GM21717 (cell line): ENCODE data around the gene COMTD1.

Experiments
- ATAC-seq: cut with Tn5 transposase; IDR thresholded peaks from one replicate; pipeline ENCODE4 v1.9.1; 2021; ENCODE audit warnings: mild to moderate bottlenecking, moderate library complexity; ENCODE audit not compliant: unreplicated experiment

Gene COMTD1

DNA sequence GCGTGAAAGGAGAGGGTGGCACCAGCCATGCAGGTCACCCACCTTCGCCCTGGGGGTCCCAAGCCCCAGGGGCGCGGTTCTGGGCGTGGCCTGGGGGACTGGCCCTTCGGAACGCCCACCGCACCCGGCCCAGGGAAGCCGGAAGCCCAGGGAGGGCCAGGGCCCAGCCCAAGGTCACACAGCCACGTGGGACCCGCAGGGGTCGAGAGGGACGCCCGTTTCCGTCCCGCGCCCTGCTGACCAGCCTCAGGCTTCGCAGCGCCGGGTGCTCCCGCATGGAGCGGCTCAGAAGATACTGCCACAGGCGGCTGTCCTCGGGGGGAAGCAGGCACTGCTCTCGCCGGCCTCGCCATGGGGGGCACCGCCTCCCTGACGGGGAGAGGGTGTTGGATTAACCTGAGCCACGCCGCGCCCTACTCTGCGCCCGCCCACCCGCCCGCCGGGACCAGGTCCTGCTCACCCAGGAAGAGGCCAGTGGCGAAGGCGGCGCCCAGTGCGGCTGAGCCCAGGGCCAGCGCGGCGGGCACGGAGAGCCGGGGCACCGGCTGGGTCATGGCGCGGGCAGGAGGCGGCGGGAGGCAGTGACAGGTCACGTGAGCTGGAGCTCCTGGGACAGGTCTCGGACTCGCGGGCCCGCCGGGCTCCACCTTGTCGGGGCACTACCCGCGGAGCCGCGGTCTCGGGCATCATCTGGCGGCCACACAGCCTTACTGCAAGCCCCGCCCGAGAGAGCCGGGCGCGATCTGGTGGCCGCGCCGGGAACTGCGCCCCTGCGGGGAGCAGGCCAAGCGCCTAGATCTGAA is at the start of gene COMTD1:
TSS of gene COMTD1 (minus strand) at position 583 of the 803 bp plus-strand sequence. CDS start at position 554, 29 bp downstream.
- ATAC-seq, result peak; percentile 77

DNA sequence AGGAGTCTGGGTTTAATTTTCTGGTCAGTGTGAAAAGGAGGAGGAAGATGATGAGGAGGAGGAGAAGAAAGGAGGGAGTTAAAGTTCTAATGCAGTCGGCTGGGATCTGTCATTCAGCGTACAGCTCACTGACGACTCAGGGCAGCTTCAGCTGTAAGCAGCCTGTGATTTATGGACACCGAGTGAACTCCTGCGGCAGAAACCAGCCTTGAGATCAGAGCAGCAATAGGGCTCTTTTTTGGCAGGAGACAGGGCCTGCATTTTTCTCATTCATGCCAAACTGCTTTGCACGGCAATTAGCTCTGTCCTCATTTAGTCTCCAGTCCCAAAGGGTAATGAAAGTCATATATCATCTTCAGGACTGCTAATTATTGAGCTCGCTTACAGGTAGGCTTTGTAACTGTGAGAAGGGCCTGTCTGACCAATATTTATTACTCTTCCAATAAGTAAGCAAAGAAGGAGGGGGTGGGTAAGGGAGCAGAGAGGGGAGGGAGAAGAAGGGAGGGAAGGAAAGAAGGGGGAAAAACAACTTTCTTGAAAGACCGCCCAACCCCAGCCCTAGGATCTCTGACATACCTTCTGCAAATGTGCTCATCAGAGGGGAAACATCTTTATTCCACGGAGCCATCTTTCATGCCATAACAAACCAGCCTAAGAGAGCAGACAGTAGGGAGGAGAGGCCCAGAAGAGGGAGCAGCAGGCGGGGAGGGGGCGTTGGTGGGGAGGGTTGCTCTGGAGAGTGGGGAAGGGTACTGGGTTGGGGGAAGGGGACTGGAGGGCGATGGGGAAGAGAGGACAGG is 48.1 kb upstream of the COMTD1 start:
- no peak for ATAC-seq

DNA sequence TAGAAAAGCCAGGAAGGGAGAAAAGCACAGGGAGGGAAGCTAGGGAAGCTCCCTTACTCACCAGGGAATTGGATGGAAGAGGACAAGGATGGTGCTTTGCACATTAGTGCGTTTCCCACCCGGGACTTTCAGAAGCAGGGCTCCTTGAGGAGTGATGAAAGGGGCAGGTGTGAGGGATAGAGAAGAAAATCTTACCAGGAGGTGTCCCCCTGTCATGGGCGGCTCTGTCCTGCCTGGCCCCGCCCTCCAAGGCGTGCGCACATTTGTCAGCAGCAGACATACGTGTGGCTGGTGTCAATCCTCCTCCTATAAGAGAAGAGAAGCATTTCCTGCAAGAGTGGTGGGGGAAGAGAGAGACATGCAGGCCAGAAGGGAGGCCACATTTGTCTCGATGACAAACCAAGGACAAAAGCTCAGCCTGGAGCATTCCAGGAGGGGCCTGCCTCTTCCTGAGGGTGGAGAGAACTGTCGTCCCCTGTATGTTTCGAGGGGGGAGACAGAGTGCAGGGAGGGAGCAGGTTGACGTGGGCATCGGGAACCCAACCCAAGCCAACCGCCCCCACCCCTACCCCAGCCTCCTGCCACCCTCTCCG is 47.4 kb upstream of the COMTD1 start:
- ATAC-seq, result no peak

DNA sequence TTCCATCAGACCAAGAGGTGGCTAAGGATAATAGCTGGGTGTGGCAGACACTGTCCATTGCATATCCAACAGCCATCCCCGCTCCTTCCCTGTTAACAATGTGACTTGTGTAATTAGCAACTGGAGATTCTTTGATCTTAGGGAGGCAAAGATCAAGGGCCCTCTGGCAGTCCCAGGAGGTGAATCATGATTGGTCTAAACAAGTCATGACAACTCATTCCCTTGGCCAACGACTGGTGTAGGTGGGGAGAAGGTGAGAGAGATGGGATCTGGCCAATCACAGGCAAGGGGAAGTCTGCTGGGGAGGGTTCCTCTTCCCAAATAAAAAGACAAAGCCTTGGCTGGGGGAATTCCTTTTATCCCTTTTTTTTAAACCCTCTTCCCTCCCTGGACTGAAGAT is 46.2 kb upstream of the COMTD1 start:
- no peak for ATAC-seq

DNA sequence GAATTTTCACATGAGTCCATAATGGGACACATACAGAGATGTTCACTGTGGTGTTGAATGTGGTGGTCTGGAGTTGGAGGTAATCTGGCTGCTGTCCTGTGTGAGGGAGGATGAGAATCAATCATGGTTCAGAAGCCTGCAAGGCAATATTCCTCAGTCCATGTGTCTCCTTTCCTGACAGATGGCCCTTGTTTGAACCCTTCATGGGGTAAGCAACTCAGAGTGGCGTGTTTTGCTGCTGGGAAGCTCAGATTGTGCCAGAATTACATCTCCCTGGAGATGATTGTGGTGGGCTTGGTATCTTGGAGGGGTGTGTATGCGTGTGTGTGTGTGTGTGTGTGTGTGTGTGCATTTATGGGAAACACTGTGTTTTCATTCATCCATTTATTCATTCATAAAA is 44.5 kb upstream of the COMTD1 start:
- no peak for ATAC-seq

DNA sequence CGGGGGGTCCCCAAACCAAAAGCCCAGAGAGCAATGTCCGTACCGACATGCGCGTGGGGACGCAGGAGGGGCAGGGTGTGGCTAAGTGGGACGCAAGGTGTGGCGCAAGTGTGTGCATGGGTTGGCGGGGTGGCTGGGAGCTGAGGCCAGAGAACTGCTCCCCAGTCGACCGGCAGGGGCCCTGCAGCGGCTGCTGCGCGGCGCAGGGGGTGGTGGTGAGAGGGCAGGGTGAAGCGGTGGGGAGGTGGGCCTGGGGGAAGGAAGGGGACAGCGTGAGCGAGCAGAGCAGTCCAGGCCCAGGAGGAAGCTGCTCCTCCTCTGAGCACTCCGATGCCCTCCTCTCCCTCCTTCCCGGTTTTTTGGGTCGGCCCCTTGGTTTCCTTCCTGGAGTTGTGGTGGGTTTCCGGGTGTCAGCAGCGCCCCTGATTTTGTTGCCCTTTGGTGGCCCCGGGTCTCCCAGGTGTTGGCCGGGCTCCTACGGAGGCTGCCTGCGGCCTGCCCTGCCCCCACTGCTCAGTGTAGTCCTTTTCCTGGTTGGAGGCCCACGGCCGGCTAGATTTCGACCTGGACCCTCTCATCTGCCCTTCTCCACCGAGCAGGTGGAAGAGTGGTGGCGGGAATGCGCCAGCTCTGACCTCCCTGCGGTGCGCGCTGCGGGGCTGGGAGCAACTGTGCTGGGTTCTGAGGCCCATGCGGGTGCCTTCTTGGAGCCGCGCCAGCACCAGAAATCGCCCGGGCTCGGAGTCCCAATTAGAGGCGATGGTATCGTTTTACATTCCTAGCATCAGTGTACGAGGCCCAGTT is 40.5 kb upstream of the COMTD1 start:
- ATAC-seq, result no peak

DNA sequence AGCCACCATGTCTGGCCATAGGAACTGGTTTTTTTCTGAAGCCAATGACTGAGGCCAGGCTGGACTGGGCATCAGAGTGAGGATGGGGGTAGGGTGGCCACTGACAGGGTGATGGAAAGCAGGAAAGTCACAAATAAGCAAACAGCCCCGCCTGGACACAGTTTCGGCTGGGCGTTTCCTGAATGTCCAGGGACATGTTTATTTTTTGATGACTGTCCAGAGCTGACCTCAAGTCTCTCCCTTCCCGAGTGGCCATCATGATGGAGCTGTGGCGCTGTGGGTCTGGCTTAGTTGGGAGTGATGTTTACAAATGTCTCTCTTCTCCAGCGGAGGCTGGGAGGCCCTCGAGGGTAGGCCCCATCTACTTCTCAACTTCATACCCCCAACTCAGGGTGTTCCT is 37.1 kb upstream of the COMTD1 start:
- ATAC-seq, result no peak

DNA sequence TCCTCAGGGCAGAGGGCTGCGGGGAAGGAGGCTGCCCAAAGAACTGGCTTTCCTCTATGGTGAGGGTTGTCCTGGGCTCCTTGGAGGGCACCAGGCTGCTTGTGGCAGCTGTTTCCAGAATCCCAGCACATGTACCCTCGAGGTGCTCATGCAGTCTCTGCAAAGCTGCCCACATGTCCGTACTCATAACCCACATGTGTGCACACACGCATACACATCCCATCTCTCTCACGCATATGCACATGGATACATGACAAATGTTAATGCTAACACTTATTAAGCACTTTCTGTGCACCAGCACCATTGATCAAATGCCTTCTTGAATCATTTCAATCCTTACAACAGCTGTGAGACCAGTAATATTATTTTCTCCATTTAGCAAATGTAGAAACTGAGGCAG is 36.3 kb upstream of the COMTD1 start:
- ATAC-seq, result no peak

DNA sequence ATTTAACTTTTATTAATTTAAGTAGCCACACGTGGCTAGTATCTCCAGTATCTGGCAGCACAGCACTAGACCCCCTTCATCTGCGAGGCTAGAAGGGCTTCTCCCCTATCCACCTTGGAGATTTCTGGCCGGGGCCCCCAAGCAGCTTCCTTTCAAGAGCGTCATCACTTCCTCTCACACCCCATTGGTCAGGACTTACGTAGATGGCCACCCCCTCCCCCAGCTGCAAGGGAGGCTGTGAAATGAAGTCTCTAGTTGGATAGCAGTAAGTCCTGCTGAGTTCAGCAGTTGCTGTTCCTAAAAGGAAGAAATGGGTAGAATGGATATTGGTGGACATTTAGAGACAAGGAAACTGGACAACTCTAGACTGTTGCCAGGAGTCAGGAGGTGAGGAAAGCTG is 33.8 kb upstream of the COMTD1 start:
- ATAC-seq, result no peak

DNA sequence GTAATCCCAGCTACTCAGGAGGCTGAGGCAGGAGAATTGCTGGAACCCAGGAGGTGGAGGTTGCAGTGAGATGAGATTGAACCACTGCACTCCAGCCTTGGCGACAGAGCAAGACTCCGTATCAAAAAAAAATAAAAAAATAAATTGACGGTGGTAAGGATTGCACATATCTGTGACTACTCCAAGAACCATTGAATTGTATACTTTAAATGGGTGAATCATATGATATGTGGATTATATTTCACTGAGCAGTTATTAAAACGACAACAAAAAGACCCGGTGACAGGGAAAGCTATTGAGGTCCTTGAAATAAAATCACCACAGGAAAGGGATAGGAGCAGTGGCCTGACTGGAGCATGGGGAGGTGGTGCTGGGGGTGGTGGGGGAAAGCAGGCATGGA is 31.2 kb upstream of the COMTD1 start:
- ATAC-seq, result no peak

DNA sequence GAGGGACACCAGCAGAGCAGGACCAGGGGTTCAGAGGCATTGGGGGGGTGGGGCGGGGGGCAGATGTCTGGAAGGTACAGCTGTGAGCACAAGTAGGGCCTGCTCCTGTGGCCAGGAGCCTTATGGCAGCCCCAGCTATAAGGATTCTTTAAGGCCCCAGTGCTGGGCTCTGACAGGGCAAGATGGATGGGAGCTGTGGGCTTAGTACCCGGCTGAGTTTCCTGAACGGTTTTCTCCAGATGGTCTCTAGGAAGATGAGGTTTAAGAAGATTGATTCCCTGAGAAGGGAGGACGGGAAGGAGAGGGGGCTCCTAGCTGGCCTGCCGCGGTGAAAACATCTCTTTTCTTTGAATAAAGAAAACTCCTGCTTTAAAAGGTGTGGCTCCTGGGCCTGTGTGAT is 30.1 kb upstream of the COMTD1 start:
- ATAC-seq, result no peak

DNA sequence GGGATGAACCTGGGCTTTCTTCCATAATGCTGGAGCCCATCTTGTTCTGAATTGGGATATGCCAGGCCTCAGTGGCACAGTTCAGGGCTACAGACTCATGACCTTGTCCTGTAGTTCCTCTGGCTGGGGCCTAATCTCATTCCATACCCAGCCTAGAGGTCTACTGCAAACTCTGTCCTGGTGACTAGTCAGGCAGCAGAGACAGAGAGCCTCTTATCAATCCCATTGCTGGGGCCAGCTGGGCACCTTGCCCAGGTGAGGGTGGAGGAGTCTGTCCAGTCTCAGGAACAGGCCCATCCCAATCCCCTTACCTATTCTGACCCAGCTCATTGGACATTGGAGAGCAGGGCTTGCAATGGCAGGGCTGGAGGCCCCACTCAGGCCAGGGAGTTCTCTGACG is 28.0 kb upstream of the COMTD1 start:
- ATAC-seq, result no peak

DNA sequence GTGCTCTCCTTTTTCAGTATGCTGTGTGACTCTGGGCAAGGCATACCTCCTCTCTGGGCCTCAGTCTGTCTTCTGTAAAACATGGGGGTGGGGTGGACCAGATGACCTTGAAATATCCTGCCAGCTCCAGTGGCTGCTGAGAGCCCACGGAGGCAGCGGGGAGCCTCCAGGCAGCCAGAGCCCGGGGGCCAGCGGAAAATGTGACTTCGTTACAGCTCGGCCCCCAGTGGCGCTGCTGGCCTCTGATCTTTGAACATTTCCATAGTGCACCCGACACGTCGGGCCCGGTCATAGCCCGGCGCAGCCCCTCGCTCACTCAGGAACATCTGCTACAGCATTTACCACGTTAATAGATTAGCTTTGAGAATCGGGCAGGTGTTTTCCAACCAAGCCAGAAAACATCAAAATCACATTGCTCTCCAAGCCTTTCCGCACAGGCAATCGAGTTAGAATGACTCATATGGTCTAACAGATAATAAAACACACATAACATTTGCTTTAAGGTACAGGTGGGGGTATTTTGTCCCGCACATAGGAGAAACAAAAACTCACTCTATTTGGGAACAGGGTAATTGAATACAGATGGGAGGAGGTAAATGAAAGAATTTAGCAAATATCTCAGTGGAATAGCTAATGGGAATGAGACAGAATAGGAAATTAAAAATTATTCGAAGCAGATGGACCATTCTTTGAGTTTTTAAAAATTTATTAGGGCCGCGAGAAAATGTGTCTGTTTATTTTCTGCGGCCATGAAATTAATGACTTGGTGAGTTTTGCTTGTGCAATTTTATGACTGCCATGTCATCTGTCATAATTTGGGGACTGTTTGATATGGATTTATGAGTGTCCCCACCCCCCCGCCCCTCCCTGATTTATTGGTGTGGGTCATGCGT is 26.3 kb upstream of the COMTD1 start:
- ATAC-seq, result no peak

DNA sequence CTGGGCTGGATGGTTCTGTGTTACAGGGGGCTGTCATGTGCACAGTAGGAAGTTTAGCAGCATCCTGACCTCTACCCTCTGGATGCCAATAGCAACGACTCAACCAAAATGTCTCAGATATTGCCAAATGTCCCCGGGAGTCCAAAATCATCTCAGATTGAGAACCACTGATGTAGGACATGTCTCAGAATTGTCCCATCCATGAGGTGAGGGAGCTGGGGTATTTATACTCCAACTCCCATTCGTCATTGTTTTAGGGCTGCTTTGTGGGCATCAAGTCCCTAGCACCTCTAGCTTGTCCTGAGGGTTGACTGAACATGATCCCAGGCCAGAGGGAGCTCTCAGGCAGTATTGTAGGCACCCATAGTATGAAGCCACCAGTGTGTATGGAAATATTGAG is 25.2 kb upstream of the COMTD1 start:
- ATAC-seq, result no peak

DNA sequence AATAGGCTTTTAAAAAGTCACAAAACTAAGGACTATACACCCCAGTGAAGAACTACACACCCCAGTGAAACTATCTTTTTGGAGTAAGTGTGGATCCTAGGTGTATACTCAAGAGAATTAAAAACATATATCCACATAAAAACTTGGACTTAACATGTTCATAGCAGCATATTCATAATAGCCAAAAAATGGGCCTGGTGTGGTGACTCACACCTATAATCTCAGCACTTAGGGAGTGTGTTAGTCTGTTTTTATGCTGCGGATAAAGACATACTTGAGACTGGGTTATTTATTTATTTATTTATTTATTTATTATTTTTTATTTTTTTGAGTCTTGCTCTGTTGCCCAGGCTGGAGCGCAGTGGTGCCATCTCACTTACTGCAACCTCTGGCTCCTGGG is 19.0 kb upstream of the COMTD1 start:
- no peak for ATAC-seq

DNA sequence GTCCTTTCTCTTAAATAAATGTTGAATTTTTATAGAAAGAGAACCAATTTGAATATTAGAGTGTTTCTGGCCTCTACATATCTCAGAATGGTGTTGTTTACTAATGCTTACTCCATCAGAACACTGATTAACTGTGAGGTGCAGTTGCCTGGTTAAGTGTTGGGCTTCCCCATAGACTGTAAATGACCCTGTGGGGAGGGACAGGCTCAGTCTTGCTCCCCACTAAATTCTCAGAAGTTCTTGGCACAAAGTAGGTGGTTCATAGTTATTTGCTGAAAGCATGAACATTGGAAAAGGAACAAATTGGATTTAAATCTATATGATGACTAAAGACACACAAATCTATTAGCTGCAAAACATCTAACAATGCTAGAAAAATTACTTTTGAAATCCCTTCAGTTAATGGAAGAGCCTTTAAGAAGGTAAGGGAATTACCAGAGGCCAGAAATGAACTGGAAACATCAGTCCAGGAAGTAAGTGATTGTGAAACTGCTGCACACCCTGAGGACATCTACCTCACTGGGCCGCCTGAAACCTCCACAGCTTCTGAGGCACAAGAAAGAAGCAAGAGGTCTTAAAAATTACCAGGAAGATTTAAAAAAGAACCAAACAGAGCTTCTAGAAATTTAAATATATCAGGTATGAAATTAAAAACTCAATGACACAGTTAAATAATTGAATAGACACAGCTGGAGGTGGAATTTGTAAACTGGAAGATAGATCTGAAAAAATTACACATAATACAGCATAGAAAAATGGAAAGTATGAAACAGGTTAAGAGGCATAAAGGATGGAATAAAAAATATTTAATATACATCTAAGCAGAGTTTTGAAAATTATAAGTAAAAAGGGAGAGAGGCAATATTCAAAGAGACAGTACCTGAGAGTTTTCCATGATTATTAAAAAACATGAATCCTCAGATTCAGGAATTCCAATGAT is 17.8 kb upstream of the COMTD1 start:
- ATAC-seq, result no peak

DNA sequence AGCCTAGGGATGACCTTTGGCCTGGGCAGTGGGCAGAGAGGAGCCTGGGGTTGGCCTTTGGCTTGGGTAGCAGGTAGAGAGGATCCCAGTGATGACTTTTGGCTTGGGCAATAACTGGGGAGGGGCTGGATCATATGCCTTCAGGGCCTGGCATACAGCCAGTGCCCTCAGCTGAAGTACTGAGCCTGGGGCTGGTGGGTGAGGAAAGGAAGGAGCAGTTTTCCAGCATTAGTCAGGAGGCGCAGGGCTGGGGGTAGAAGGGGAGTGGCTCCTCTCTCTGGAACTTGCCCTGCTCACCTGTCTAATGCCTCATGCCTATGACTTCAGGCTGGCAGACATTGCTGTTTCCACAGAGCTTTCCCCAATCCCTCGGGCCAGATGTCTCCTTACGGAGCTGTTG is 15.2 kb upstream of the COMTD1 start:
- ATAC-seq, result no peak

DNA sequence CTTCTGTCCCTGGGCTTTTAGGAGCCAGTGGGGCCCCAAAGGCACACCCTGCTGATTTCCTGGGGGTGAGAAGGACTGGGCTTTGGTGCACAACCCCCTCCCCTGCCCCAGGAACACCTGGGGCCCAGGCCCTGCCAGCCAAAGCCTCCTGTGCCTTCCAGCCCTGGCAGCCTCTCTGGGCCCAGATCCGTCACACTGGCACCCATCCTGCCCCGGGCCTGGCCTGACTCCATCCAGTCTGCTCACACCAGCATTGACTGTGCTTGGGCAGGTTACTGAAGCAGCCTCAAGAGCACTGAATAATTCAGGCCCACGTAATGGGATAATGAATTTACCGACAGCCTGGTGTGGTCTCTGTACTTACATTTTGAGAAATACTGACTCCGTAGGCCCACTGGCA is 12.0 kb upstream of the COMTD1 start:
- ATAC-seq, result no peak

DNA sequence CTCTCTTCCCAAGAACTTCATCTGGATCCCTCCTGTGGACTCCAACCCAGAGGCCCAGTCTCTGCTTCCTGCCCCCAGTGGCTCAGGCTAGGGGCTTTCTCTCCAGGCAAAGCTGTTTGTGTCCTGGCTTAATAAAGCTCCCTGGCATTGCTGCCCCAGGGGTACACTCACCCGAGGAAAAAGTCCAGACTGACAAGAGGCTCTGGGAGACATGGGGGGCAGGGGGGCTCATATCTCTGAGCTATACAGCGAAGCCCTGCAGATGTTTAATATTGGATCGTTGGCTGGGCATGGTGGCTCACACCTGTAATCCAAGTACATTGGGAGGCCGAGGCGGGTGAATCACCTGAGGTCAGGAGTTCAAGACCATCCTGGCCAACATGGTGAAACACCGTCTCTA is 10.7 kb upstream of the COMTD1 start:
- no peak for ATAC-seq
